GM12892 (cell line): ENCODE measurements around the gene HEBP2.

Experiments
- DNase-seq: peaks from one replicate; pipeline ENCODE4 v3.0.0; 2011; ENCODE audit not compliant: insufficient read length
- FAIRE-seq: peaks from 2 replicates; lab custom pipeline; 2011; peaks lifted over from hg19 to GRCh38; lab: Jason Lieb, UNC
- POLR2A ChIP-seq: IDR thresholded peaks from 2 replicates; pipeline ENCODE4 v1.6.1; 2011; ENCODE audit warnings: low read depth, low read length, control low read depth
- POLR2AphosphoS5 ChIP-seq: IDR thresholded peaks from 2 replicates; pipeline ENCODE4 v1.6.1; 2011; ENCODE audit warnings: low read depth, low read length, control low read depth
- TAF1 ChIP-seq: IDR thresholded peaks from 2 replicates; pipeline ENCODE4 v1.6.1; 2011; ENCODE audit warnings: low read depth, mild to moderate bottlenecking, control low read depth, low read length, borderline replicate concordance

The HEBP2 gene

DNA sequence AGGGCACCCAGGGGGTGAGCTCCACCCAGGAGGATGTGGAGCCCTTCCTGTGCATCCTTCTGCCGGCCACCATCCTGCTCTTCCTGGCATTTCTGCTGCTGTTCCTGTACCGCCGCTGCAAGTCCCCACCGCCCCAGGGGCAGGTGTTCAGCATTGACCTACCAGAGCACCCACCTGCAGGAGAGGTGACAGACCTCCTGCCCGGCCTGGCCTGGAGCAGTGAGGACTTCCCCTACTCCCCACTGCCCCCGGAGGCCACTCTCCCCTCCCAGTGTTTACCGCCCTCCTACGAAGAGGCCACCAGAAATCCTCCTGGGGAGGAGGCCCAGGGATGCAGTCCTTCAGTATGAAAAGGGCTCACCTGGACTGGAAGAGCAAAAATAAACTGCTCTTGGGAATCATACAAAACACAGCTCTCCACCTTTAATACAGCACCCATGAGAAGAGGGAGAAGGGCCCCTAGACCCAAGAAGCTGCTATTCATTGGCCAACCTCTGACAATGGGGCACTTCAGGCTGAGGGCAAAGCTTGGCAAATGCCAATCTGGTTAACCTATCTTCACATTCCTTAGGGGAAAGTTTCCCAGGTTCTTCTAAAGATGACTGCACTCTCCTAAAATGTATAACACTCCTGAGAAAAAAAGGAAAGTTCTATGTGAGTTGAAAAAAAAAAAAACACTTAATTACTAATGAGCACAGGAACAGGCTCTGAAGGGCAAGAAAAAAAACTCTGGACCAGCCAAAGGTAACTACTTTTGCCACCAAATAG, 21.3 kb upstream of the HEBP2 start:
- no peak for DNase-seq
- TF ChIP-seq POLR2AphosphoS5 = no peak
- TF ChIP-seq POLR2A = no peak
- TF ChIP-seq TAF1 = no peak
- no peak for FAIRE-seq

DNA sequence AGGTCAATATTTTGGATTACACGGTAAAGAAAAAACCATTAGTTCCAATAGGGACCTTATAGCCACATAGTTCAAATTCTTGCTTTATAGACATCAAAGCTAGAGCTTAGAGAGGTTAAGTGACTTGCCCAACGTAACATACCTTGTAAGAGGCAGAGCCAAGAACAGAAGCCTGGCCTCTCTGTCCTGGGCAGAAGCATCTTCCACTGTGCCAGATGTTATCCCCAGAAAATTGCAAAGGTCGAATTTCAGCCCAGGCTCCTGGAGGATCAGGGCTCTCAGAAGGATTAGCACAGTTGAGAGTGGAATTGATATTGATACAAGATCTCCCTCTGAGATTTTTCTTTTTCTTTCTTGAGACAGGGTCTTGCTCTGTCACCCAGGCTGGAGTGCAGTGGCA, 20.2 kb upstream of the HEBP2 start:
- no peak for FAIRE-seq
- no peak for TF ChIP-seq POLR2AphosphoS5
- TF ChIP-seq POLR2A = no peak
- no peak for TF ChIP-seq TAF1
- DNase-seq = no peak

- DNase-seq (no peak), FAIRE-seq (no peak)
- TF ChIP-seq POLR2A (no peak), POLR2AphosphoS5 (no peak), TAF1 (no peak)
These were observed 17.1 kb upstream of the HEBP2 start for GRCh38 chr6:138386897-138387296.

DNA sequence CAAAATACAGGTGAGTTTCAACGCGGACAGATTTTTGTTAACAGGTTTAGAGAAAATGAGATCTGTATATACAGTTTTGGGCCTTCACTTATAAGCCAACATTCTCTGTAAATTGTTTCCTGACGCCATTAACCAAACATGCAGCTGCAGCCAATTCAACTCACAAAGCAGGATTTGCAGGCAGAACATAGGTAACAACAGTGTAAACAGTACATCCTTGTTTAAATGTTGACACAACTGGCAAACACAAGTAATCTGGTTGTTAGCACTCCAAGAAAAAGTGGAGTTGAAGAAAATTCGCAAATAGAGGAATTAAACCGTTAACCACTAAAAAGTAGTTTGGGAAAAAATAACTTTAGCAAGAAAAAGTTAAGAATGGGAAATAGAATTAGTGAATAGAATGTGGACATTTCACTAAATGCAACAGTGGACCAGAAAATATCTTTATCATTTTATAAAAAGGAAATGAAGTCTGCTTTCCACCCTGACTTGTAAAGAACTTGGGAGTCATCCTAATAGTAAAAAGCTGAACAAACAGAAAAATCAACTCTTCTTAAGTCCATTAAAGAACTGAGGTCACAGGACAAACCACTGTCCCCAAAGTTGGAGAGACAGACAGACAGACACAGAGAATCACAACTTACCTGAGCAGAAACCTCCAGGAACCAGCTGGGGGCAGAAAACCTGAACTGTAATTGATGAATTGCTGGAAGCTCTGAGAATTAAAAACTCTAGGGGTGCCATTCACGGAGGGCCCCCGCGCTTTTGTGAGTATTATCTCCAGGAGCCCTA, 16.2 kb upstream of the HEBP2 start:
- no peak for FAIRE-seq
- TF ChIP-seq POLR2A (no peak), TAF1 (no peak), POLR2AphosphoS5 (no peak)
- DNase-seq = no peak

- no peak for TF ChIP-seq TAF1
- TF ChIP-seq POLR2A = no peak
- TF ChIP-seq POLR2AphosphoS5 = no peak
- FAIRE-seq = no peak
These were observed 14.5 kb upstream of the HEBP2 start for GRCh38 chr6:138389551-138389950.

DNA sequence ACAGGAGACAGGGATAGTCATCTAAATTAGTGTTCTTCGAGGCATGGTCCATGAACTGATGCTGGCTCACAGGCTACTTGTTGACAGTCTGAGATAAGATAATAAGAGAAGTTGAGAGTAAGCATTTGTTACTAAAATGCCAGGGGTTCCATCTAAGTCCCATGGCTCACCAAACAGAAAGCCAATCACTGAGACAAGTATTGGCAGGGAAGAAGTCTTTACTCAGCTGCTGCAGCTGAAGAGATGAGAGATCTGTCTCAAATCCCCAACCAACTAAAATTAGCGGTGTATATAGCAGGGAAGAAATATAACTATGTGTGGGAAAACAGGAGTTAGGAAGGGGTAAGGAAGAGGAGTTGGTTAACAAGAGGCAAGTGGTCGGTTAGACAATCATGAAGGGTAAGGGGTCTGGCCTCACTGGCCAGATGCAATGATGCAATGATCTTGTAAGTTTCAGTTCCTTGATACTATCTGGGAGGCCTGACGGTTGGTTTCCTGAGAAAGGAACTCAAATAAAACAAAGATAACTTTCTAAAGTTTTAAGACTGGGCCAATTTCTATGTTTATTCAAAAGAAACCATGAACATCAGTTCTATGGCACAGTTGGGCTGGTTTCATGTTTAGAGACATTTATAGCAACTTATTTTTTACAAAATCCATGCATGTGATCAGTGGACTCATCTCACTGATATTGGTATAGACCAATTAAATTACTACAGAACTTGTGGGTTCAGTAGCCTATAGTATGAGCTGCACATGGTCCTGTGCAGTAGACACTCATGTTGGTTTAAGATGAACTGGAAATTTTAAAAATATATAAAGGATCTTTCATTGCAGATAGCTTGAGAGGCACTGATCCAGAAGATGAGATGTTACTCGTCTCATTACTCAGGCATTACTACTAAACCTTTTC, 9.9 kb upstream of the HEBP2 start:
- DNase-seq (no peak), FAIRE-seq (no peak)
- TF ChIP-seq POLR2AphosphoS5 = no peak
- no peak for TF ChIP-seq POLR2A
- no peak for TF ChIP-seq TAF1

More at GRCh38 chr6:138389551-138389950, 14.5 kb upstream of the HEBP2 start:
- DNase-seq = no peak

DNA sequence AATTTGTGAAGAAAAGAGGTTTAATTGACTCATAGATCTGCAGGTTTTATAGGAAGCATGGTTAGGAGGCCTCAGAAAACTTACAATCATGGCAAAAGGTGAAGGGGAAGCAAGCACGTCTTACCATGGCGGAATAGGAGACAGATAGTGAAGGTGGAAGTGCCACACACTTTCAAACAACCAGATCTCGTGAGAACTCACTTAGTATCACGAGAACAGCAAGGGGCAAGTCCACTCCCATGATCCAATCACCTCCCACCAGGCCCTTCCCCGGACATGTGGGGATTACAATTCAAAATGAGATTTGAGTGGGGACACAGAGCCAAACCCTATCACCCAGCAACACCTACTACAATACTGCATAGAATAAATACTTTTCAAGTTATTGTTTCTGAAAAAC, 7.3 kb upstream of the HEBP2 start:
- no peak for FAIRE-seq
- DNase-seq = no peak
- TF ChIP-seq POLR2A (no peak), TAF1 (no peak), POLR2AphosphoS5 (no peak)

DNA sequence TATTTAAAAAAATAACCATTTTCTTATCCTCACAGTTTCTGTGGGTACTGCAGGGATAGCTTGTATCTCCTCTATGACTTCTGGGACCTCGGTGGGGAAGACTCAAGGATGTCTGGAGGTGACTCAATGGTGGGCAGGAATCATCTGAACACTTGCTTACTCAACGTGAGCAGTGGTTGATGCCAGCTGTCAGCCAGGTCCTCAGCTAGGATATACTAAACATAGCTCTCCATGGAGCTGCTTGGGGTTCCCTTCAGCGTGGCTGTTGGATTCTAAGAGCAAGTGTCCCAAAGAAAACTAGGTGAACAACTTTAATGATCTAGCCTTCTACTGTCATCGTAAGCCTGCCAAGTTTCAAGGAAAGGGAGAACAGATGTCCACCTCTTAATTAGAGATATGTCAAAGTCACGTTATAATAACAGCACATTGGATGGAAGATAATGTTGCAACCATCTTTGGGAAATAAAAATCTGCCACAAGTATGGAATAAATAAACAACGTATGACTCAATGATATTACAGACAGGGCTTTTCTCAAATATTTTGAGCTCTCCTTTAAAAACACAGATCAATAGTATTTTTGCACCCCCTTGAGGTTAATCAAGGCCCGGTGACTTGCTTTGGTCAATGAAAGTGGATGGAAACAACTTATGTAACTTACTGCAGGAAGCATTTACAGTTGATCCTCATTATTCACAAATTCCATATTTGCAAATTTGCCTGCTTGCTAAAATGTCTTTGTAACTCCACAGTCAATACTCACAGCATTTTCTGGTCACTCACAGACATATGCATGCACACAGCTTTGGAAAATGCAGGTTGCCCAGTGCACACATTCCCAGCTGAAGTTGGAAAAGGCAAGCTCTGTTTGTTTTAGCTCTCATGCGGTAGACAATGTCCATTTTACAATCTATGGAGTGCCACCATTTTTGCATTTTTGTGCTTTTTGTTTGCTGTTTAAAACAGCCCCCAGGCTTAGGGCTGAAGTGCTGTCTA, 6.6 kb upstream of the HEBP2 start:
- DNase-seq (no peak), FAIRE-seq (no peak)
- TF ChIP-seq POLR2AphosphoS5 (no peak), TAF1 (no peak), POLR2A (no peak)

- DNase-seq (no peak), FAIRE-seq (no peak)
- TF ChIP-seq POLR2A (no peak), POLR2AphosphoS5 (no peak)
These were observed 3.7 kb upstream of the HEBP2 start for GRCh38 chr6:138400326-138400725.
